ENCODE measurements around the gene OGFR.

The OGFR gene

DNA sequence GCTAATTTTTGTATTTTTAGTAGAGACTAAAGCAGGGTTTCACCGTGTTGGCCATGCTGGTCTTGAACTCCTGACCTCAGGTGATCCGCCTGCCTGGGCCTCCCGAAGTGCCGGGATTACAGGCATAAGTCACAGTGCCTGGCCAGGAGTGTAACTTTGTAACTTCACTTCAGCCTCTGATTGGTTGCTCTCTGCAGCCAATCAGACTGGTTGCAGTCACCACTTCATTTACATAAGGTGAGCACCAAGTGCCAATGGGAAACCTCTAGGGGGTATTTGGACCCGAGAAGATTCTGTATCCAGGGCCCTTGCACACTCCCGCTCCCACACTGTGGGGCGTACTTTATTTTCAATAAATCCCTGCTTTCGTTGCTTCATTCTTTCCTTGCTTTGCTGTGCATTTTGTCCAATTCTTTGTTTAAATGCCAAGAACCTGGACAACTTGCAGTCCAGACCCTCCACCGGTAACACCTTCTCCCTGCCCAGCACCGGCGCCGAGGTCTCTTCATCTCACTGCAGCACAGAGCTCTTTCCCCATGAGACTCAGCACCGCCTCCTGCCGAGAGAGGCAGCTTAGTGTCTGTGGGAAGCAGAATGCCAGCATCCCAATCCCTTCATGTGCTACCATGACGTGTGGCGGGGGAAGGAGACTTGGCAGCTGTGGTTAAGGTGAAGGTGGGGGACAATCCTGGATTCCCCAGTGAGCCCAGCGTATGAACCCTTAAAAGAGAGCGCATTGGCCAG is 22.3 kb upstream of the OGFR start:
- no peak for DNase-seq (ENCODE audit: low read depth)
- H3K4me3 ChIP-seq (ENCODE audit: low read depth, low read length) = no peak overlapping the region
- TF ChIP-seq, protein P1, sequence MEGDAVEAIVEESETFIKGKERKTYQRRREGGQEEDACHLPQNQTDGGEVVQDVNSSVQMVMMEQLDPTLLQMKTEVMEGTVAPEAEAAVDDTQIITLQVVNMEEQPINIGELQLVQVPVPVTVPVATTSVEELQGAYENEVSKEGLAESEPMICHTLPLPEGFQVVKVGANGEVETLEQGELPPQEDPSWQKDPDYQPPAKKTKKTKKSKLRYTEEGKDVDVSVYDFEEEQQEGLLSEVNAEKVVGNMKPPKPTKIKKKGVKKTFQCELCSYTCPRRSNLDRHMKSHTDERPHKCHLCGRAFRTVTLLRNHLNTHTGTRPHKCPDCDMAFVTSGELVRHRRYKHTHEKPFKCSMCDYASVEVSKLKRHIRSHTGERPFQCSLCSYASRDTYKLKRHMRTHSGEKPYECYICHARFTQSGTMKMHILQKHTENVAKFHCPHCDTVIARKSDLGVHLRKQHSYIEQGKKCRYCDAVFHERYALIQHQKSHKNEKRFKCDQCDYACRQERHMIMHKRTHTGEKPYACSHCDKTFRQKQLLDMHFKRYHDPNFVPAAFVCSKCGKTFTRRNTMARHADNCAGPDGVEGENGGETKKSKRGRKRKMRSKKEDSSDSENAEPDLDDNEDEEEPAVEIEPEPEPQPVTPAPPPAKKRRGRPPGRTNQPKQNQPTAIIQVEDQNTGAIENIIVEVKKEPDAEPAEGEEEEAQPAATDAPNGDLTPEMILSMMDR (IDR thresholded peaks at IDR 0.05; ENCODE audit: control insufficient read depth, extremely low read depth, insufficient read depth) = no peak

DNA sequence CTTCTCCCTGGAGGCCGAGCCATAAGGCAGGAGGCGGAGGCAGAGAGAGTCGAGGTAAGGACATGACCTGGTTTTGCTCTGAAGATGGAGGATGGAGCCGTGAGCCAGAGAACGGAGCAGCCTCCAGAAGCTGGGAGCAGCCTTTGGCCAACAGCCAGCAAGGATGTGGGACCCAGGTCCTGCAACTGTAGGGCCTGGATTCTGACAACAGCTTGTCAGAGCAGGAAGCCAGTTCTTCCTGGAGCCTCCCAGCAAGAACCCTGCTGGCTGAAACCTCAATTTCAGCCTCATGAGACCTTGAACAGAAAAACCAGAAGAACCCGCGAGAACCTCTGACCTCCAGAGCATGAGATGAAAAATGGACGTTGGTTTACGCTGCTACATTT is 21.7 kb upstream of the OGFR start:
- no peak overlapping the region for H3K4me3 ChIP-seq (ENCODE audit: low read depth, low read length)
- DNase-seq (ENCODE audit: low read depth) = no peak
- TF ChIP-seq, protein P1 (IDR thresholded peaks at IDR 0.05; ENCODE audit: control insufficient read depth, extremely low read depth, insufficient read depth) = no peak

DNA sequence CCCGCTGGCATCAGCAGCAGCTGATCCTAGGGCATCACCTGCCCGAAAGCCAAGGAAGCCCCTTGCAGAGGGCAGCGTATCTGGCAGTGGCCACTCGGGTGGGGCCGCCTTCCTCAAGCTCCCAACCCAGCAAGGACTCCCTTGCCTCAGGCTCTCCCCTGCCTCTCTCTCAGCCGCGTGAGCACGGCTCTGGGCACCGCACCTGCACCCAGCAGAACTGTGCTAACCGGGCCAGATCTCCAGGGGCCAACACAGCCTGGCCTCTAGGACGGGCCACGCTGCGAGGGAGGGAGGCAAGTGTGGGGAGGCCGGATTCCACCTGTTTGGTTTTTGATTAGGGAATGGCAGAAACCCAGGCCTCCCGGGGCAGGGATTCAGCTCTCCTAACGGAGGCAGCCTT is 20.1 kb upstream of the OGFR start:
- TF ChIP-seq, protein P1 (IDR thresholded peaks at IDR 0.05; ENCODE audit: control insufficient read depth, extremely low read depth, insufficient read depth) = no peak
- no peak overlapping the region for H3K4me3 ChIP-seq (ENCODE audit: low read depth, low read length)
- DNase-seq (ENCODE audit: low read depth) = no peak

DNA sequence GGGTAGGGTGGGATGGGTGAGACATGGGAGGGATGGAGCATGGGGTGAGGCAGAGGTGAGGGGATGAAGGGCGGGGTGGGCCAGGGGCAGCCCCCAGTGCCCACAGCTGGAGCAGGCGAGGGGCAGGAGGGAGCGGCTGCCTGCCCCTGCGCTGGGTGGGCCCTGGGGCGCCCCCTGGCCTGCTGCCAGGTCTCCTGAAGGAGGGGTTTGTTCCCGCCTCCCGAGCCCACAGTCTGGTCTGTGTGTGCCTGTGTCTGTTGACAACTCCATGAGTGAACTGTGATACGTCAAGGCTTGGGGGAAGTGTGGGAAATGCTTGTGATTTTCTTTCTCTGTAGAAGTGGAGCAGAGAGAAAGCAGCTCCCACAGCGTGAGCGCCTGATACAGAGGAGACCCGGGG is 19.2 kb upstream of the OGFR start:
- no peak overlapping the region for H3K4me3 ChIP-seq (ENCODE audit: low read depth, low read length)
- TF ChIP-seq, protein P1 (IDR thresholded peaks at IDR 0.05; ENCODE audit: control insufficient read depth, extremely low read depth, insufficient read depth) = no peak
- no peak for DNase-seq (ENCODE audit: low read depth)

DNA sequence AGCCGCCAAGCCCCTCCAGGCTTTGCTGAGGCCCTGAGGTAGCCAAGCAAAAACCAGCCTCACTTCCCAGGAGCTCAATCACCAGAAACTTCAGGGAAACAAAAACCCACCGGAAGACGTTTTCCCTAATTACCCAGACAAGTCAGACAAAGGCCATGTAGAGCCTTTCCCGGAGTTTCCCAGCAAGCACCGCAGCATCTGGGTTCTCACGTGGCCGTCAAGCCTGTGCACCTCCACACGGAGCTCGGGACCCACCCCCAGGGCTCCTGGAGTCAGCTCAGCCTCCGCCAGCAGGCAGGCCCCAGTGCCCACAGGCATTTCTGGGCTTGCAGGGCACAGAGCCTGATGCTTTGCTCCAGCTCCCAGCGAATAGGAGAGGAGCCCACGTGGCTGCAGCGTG is 18.5 kb upstream of the OGFR start:
- TF ChIP-seq, protein P1 (IDR thresholded peaks at IDR 0.05; ENCODE audit: control insufficient read depth, extremely low read depth, insufficient read depth) = no peak
- no peak for DNase-seq (ENCODE audit: low read depth)
- no peak overlapping the region for H3K4me3 ChIP-seq (ENCODE audit: low read depth, low read length)

DNA sequence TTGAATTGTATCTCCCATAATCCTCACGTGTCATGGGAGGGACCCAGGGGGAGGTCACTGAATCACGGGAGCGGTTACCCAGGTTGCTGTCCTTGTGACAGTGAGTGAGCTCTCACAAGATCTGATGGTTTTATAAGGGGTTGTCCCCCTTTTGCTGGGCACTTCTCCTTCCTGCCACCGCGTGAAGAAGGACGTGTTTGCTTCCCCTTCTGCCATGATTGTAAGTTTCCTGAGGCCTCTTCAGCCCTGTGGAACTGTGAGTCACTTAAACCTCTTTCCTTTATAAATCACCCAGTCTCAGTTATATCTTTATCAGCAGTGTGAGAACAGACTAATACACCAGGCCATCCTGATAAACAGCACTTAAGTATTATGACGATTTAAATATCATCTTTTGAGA is 17.3 kb upstream of the OGFR start:
- no peak for DNase-seq (ENCODE audit: low read depth)
- no peak overlapping the region for H3K4me3 ChIP-seq (ENCODE audit: low read depth, low read length)
- TF ChIP-seq, protein P1 (IDR thresholded peaks at IDR 0.05; ENCODE audit: control insufficient read depth, extremely low read depth, insufficient read depth) = no peak

DNA sequence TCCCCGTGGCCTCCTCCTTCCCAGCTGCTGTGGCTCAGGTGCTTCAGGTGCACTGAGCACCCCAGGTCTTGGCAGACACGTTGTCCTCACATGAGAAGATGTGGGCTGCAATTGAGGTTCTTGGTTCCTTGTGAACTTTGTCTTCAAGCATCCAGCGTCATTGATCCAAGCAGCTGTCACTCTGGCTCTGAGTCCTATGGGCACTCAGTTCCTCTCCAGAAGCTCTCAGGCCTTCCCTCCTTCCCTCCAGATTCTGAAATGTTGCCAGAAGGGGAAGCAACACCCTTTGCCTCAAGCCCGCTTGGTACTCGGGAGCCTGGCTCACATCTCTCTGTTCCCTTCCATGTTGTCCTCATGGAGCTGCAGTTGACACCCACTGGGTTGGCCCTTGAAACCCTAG is 16.8 kb upstream of the OGFR start:
- no peak for DNase-seq (ENCODE audit: low read depth)
- H3K4me3 ChIP-seq (ENCODE audit: low read depth, low read length) = no peak overlapping the region
- TF ChIP-seq, protein P1 (IDR thresholded peaks at IDR 0.05; ENCODE audit: control insufficient read depth, extremely low read depth, insufficient read depth) = no peak

All from LNCaP clone FGC (cell line).